SH-SY5Y (cell line): ENCODE measurements around the gene EIF4E1B.

ENCODE experiments used
- GATA2 ChIP-seq: IDR thresholded peaks from 2 replicates; pipeline ENCODE4 v1.6.1; 2011; ENCODE audit warnings: mild to moderate bottlenecking, low read depth, low read length
- GATA3 ChIP-seq: IDR thresholded peaks from 2 replicates; pipeline ENCODE4 v1.6.1; 2011; ENCODE audit warnings: low read depth, mild to moderate bottlenecking, low read length, moderate library complexity

- TF ChIP-seq GATA2 (no peak), GATA3 (no peak)
These were observed 34.3 kb upstream of the EIF4E1B start for GRCh38 chr5:176596069-176596644.
